GM12878 (cell line): Measurements from ENCODE around the gene C19orf38. TPM values are rescaled to one million over a fixed set of nuclear protein-coding genes. Genes with fewer than 3 reads are reported as not detected.

Source experiments
- CEBPB ChIP-seq, 2 experiments: fragments of 150-350 bp in 1 of 2; IDR thresholded peaks; 2 replicates each; pipeline ENCODE4 v1.6.1; 2012 to 2014; ENCODE audit warnings: low read depth in 2 of 2, low read length in 2 of 2, borderline replicate concordance in 1 of 2, inconsistent platforms in 1 of 2
- CREM ChIP-seq: IDR thresholded peaks from 2 replicates; pipeline ENCODE4 v1.6.1; 2014; ENCODE audit warnings: antibody characterized with exemption, low read depth
- IRF3 ChIP-seq: fragments of 450-650 bp; IDR thresholded peaks from 2 replicates; pipeline ENCODE4 v1.6.1; 2014; ENCODE audit warnings: mild to moderate bottlenecking
- KAT2A ChIP-seq: conservative IDR thresholded peaks from 2 replicates; pipeline ENCODE4 v1.6.1; 2011; ENCODE audit warnings: low read depth, low read length; ENCODE audit not compliant: control insufficient read depth
- LARP7 ChIP-seq: fragments of 450-650 bp; IDR thresholded peaks from 2 replicates; pipeline ENCODE4 v1.6.1; 2017; ENCODE audit warnings: mild to moderate bottlenecking
- NFXL1 ChIP-seq: fragments of 450-650 bp; IDR thresholded peaks from 2 replicates; pipeline ENCODE4 v1.6.1; 2017; ENCODE audit warnings: antibody characterized with exemption, mild to moderate bottlenecking, borderline replicate concordance
- RAD21 ChIP-seq: IDR thresholded peaks from 2 replicates; pipeline ENCODE4 v1.6.1; 2011; ENCODE audit warnings: mild to moderate bottlenecking, low read depth, low read length, moderate library complexity; ENCODE audit not compliant: insufficient read depth
- RBBP5 ChIP-seq: fragments of 200-600 bp; sonication (generic); conservative IDR thresholded peaks from 2 replicates; pipeline ENCODE4 v1.6.1; 2016
- SIN3A ChIP-seq: IDR thresholded peaks from 2 replicates; pipeline ENCODE4 v1.6.1; 2012; ENCODE audit warnings: low read depth, low read length, improper control_type of control experiment
- USF2 ChIP-seq: IDR thresholded peaks from 2 replicates; pipeline ENCODE4 v1.6.1; 2011; ENCODE audit warnings: low read depth, low read length, improper control_type of control experiment, borderline replicate concordance
- ZNF592 ChIP-seq: fragments of 450-650 bp; IDR thresholded peaks from 2 replicates; pipeline ENCODE4 v1.6.1; 2017; ENCODE audit warnings: mild to moderate bottlenecking, moderate library complexity
- polyA plus RNA-seq, 11 experiments: library from polyadenylated mRNA; depleted of rRNA in 4 of 11; unstranded in 6 of 11; stranded (reverse) in 5 of 11; fragments of >200 nt; fragmentation: Nextera tagmentation in 4 of 11; fragmentation: Illumina TruSeq in 1 of 11; extraction: Ambion mirVana in 4 of 11; extraction: Trizol in 1 of 11; gene quantifications; 1 replicate in 1 of 11; 2 replicates in 10 of 11; pipeline versions ENCODE4 v1.2.1 to v1.2.3, GENCODE V29; 2011 to 2016; ENCODE audit warnings: inconsistent platforms in 2 of 11, missing spikeins in 2 of 11, low read depth in 1 of 11
- total RNA-seq, 4 experiments: library from RNA; depleted of rRNA in 3 of 4; stranded (reverse); fragments of >200 nt in 3 of 4; fragmentation: Illumina TruSeq in 1 of 4; extraction: Trizol in 1 of 4; gene quantifications; 2 replicates each; pipeline versions ENCODE4 v1.2.1 to v1.2.3, GENCODE V29; 2013 to 2021

Gene C19orf38
- total and polyA plus RNA-seq, 10 of the 15 experiments (the other 5 are each of a cell fraction or from before 2014, with no cell fraction given), result 2.6 to 7.5 (median 5.0) TPM

GRCh38 chr19:10819124-10820060 is 28.8 kb upstream of the C19orf38 start (continued):
- TF ChIP-seq USF2 (no peak), RAD21 (no peak), CEBPB (IDR thresholded peaks at IDR 0.05; ENCODE audit: borderline replicate concordance in 1 of 2, low read depth in 2 of 2, low read length in 2 of 2) (no peak), CREM (no peak), SIN3A (no peak), IRF3 (no peak), LARP7 (no peak), NFXL1 (no peak), RBBP5 (no peak), ZNF592 (no peak), KAT2A (no peak)
